Measurements from ENCODE around the gene PAH. TPM values are rescaled to one million over a fixed set of nuclear protein-coding genes. Genes with fewer than 3 reads are reported as not detected.

The PAH gene
- polyA plus RNA-seq, 1 of the 3 experiments (the other 2 are of a cell fraction) = not detected

DNA sequence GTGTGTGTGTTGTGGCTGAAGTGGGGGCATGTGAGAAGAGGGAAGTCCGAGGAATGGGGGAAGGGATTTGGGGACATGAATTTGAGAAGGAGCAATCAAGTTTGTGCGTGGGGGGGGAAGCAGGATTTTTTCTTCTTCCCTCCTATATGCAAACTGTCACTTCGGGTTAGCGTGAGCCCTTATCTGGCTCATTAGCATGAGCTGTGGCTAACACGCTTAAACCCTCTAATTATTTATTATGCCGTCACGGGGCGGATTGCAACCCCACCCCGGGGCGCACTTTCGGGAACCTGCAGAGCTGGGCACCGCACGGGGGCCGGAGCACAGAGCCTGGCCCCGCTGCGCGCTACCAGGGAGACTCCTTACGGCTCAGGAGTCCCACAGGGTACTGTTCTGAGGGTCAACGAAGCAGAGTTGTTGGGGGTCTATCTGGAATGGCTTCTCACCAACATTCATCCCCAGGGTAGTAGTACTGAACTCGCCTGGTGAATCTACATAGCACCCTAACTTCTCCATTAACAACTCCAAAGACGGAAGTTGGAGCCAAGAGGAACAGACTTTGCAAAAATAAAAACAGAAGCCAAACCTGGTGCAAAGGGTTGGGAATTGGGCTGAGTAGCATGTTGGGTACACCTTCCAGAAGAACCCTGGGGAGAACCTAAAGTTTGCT, 34.0 kb upstream of the PAH start:
- no peaks in the 10 kb centered on the region for H3K36me3 ChIP-seq (replicated peaks in 1 of 2; ENCODE audit: control insufficient read depth in 1 of 2, insufficient read depth in 2 of 2, low read length in 1 of 2)
- no peak overlapping the region for H3K27ac ChIP-seq (ENCODE audit: low read depth in 2 of 2, low read length in 1 of 2)
- no peaks in the 10 kb centered on the region for H3K9me2 ChIP-seq
- H3K79me2 ChIP-seq (ENCODE audit: insufficient read depth) = no peaks in the 10 kb centered on the region
- no peak for TF ChIP-seq RCOR1 (IDR thresholded peaks at IDR 0.05; ENCODE audit: low read length)
- no peak for TF ChIP-seq FOSL2 (IDR thresholded peaks at IDR 0.05; ENCODE audit: borderline replicate concordance, low read depth)
- no peak for TF ChIP-seq TEAD4 (IDR thresholded peaks at IDR 0.05; ENCODE audit: borderline replicate concordance, insufficient read depth)
- no peak for TF ChIP-seq TAF1 (IDR thresholded peaks at IDR 0.05; ENCODE audit: borderline replicate concordance, low read depth, low read length)
- TF ChIP-seq GATA2 (CRISPR knock-in tag; IDR thresholded peaks at IDR 0.05) = no peak
- TF ChIP-seq, protein P1, sequence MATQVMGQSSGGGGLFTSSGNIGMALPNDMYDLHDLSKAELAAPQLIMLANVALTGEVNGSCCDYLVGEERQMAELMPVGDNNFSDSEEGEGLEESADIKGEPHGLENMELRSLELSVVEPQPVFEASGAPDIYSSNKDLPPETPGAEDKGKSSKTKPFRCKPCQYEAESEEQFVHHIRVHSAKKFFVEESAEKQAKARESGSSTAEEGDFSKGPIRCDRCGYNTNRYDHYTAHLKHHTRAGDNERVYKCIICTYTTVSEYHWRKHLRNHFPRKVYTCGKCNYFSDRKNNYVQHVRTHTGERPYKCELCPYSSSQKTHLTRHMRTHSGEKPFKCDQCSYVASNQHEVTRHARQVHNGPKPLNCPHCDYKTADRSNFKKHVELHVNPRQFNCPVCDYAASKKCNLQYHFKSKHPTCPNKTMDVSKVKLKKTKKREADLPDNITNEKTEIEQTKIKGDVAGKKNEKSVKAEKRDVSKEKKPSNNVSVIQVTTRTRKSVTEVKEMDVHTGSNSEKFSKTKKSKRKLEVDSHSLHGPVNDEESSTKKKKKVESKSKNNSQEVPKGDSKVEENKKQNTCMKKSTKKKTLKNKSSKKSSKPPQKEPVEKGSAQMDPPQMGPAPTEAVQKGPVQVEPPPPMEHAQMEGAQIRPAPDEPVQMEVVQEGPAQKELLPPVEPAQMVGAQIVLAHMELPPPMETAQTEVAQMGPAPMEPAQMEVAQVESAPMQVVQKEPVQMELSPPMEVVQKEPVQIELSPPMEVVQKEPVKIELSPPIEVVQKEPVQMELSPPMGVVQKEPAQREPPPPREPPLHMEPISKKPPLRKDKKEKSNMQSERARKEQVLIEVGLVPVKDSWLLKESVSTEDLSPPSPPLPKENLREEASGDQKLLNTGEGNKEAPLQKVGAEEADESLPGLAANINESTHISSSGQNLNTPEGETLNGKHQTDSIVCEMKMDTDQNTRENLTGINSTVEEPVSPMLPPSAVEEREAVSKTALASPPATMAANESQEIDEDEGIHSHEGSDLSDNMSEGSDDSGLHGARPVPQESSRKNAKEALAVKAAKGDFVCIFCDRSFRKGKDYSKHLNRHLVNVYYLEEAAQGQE (IDR thresholded peaks at IDR 0.05; ENCODE audit: low read depth, low read length) = no peak
- TF ChIP-seq YY1 (IDR thresholded peaks at IDR 0.05; ENCODE audit: low read depth) = no peak
- no peak for TF ChIP-seq GABPA (IDR thresholded peaks at IDR 0.05; ENCODE audit: low read depth)
- no peak for TF ChIP-seq FOXM1 (IDR thresholded peaks at IDR 0.05; ENCODE audit: low read depth)
- TF ChIP-seq RAD21 (IDR thresholded peaks at IDR 0.05; ENCODE audit: low read length) = no peak
- no peak for TF ChIP-seq POLR2AphosphoS5 (IDR thresholded peaks at IDR 0.05; ENCODE audit: low read depth, low read length)
- no peak for TF ChIP-seq EZH2phosphoT487 (IDR thresholded peaks at IDR 0.05; ENCODE audit: borderline replicate concordance, low read depth)
- TF ChIP-seq TCF12 (IDR thresholded peaks at IDR 0.05) = no peak
- no peak for TF ChIP-seq RFX5 (IDR thresholded peaks at IDR 0.05; ENCODE audit: low read length)
- WGBS (ENCODE audit: low lambda C conversion rate) = 69% methylated on average over 21 of the region's 21 CpGs
- H3F3A ChIP-seq (replicated peaks; ENCODE audit: insufficient read depth) = no peaks in the 10 kb centered on the region
- H3K9me3 ChIP-seq = no peaks in the 10 kb centered on the region
- H3K4me3 ChIP-seq (ENCODE audit: low read depth in 2 of 2, low read length in 1 of 2) = no peak overlapping the region
- H3K9ac ChIP-seq = no peak overlapping the region
- CTCF ChIA-PET = interaction anchor here (1.3 to 7.2 kb wide), 2 partner anchors 10 to 598 kb away, joined by 3 to 138 read pairs; no protein-coding TSS in a partner anchor
- DNase-seq = no peak
- H4K20me1 ChIP-seq (ENCODE audit: insufficient read depth) = no peaks in the 10 kb centered on the region
- POLR2A ChIA-PET = no interaction called here
- no peak overlapping the region for H2AFZ ChIP-seq (ENCODE audit: low read depth)
- peaks cover 0 to 7% of the 10 kb centered on the region in 2 experiments; a peak in 1 of 4 replicates for H3K4me1 ChIP-seq (ENCODE audit: control insufficient read depth in 1 of 2, insufficient read depth in 2 of 2, low read depth in 1 of 2, low read length in 1 of 2)
- no peaks in the 10 kb centered on the region for H3K27me3 ChIP-seq (ENCODE audit: insufficient read depth)
- no peak overlapping the region for H3K4me2 ChIP-seq

All from SK-N-SH (cell line).